ENCODE measurements around the gene SYT17. TPM values are rescaled to one million over a fixed set of nuclear protein-coding genes. Genes with fewer than 3 reads are reported as not detected.

Gene SYT17
- total and polyA plus RNA-seq, 12 donors = 1.1 to 6.5 (median 3.1) TPM

DNA sequence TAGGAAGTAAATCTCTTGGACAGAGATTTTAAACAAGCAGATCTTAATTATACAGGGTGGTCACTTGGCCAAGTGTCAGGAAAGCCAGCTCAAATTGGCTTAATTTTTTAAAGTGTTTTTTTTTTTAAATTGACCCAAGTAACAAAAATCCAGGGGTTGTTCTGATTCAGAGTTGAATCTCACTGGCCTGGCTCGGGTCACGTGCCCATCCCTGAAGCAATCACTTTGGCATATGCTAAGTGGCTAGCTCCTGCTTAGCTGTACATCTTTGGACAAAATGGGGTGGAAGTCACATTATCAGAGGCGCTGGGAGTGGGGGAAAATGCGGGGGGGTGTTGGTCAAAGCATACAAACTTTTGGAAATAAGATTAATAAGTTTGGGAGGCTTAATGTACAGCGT lies 141.1 kb downstream of the SYT17 start:
- no peaks in the 10 kb centered on the region for H3K36me3 ChIP-seq (replicated peaks in 1 of 2)
- no peak for DNase-seq
- no peak overlapping the region for H3K27ac ChIP-seq
- TF ChIP-seq, protein P1, sequence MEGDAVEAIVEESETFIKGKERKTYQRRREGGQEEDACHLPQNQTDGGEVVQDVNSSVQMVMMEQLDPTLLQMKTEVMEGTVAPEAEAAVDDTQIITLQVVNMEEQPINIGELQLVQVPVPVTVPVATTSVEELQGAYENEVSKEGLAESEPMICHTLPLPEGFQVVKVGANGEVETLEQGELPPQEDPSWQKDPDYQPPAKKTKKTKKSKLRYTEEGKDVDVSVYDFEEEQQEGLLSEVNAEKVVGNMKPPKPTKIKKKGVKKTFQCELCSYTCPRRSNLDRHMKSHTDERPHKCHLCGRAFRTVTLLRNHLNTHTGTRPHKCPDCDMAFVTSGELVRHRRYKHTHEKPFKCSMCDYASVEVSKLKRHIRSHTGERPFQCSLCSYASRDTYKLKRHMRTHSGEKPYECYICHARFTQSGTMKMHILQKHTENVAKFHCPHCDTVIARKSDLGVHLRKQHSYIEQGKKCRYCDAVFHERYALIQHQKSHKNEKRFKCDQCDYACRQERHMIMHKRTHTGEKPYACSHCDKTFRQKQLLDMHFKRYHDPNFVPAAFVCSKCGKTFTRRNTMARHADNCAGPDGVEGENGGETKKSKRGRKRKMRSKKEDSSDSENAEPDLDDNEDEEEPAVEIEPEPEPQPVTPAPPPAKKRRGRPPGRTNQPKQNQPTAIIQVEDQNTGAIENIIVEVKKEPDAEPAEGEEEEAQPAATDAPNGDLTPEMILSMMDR (IDR thresholded peaks at IDR 0.05) = no peak
- no peak for TF ChIP-seq POLR2A (IDR thresholded peaks at IDR 0.05)
- H3K4me3 ChIP-seq = no peak overlapping the region
- WGBS, 4 donors = 77 to 84% (median 80%) methylated on average over 5 of the region's 5 CpGs
- no peaks in the 10 kb centered on the region for H3K27me3 ChIP-seq
- H3K4me1 ChIP-seq (replicated peaks in 1 of 2) = no peaks in the 10 kb centered on the region
- no peaks in the 10 kb centered on the region for H3K9me3 ChIP-seq (replicated peaks in 1 of 3)
- intact Hi-C loops (cut with DNase I) = no loop called here

DNA sequence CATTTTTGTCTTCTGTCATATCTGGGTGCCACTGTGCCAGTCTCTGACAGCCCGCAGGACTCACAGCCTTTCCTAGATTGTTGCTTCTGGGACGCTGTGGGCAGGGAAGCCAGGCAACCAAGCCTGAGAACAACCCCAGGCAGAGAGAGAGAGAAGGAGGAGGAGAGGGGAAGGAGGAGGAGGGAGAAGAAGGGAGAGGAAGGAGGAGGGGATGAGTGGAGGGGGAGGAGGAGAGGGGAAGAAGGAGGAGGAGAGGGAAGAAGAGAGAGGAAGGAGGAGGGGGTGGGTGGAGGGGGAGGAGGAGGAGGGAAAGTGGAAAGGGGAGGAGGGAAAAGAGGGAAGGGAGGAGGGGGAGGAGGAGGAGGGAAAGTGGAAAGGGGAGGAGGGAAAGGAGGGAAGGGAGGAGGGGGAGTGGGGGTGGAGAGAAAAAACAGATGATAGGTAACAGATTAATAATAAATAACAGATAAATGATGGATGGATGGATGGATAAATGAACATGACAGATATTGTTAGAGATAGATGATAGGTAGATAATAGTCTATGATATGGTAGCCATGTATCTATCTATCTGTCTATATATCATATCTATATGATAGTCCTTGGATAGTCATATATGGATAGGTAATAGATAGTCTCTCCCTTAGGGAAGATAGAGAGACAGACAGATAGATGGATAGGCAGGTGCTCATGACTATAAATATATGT lies 146.8 kb downstream of the SYT17 start:
- no peak for DNase-seq
- 80 to 82% (median 82%) methylated on average over 2 of the region's 2 CpGs for WGBS, 4 donors
- TF ChIP-seq POLR2A (IDR thresholded peaks at IDR 0.05) = no peak
- TF ChIP-seq, protein P1 (IDR thresholded peaks at IDR 0.05) = no peak
- no peaks in the 10 kb centered on the region for H3K36me3 ChIP-seq (replicated peaks in 1 of 2)
- no peaks in the 10 kb centered on the region for H3K27me3 ChIP-seq
- no peaks in the 10 kb centered on the region for H3K9me3 ChIP-seq (replicated peaks in 1 of 3)
- H3K4me1 ChIP-seq (replicated peaks in 1 of 2) = no peaks in the 10 kb centered on the region
- no peak overlapping the region for H3K27ac ChIP-seq
- intact Hi-C loops (cut with DNase I) = no loop called here
- no peak overlapping the region for H3K4me3 ChIP-seq

DNA sequence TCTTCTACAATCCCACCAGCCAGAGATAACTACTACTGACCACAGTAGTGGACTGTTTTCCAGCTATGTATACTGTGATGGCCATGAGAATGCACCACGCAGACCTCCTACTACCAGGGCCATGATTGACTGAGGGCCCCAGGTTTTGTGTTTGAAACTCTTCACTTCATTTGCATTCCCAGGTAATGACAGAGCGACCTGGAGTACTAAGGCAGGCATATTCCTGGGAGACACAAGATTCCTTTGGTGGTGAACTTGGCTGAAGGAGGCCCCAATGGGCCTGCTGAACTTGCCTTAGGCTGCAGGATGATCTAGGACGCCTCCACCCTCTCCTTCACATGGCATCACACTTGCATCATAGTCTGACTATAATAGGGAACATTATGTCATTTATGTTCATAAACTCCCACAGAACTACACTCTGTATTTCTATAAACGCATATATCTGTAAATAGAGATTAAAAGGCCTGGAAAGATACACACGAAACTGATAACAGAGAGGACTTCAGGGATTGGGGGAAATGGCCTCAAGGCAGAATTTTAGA lies 147.9 kb downstream of the SYT17 start:
- no peak for TF ChIP-seq POLR2A (IDR thresholded peaks at IDR 0.05)
- TF ChIP-seq, protein P1 (IDR thresholded peaks at IDR 0.05) = no peak
- H3K4me1 ChIP-seq (replicated peaks in 1 of 2) = no peaks in the 10 kb centered on the region
- no peaks in the 10 kb centered on the region for H3K27me3 ChIP-seq
- H3K36me3 ChIP-seq (replicated peaks in 1 of 2) = no peaks in the 10 kb centered on the region
- 77 to 83% (median 80%) methylated on average over 5 of the region's 5 CpGs for WGBS, 4 donors
- no peak overlapping the region for H3K27ac ChIP-seq
- no peak overlapping the region for H3K4me3 ChIP-seq
- no peaks in the 10 kb centered on the region for H3K9me3 ChIP-seq (replicated peaks in 1 of 3)
- intact Hi-C loops (cut with DNase I) = no loop called here
- DNase-seq = no peak

- no peak overlapping the region for H3K27ac ChIP-seq
- no peaks in the 10 kb centered on the region for H3K27me3 ChIP-seq
- no peak for TF ChIP-seq POLR2A (IDR thresholded peaks at IDR 0.05)
- TF ChIP-seq, protein P1 (IDR thresholded peaks at IDR 0.05) = no peak
- no peaks in the 10 kb centered on the region for H3K36me3 ChIP-seq (replicated peaks in 1 of 2)
- H3K9me3 ChIP-seq (replicated peaks in 1 of 3) = no peaks in the 10 kb centered on the region
- intact Hi-C loops (cut with DNase I) = no loop called here
- no peaks in the 10 kb centered on the region for H3K4me1 ChIP-seq (replicated peaks in 1 of 2)
- H3K4me3 ChIP-seq = no peak overlapping the region
- DNase-seq = no peak
- WGBS, 4 donors = 65 to 73% (median 71%) methylated on average over 7 of the region's 7 CpGs
Measured at GRCh38 chr16:19316846-19317245, 148.8 kb downstream of the SYT17 start.

Other genes with a start within 250 kb of the SYT17 start
- gene SMG1, start 241.8 kb upstream of the SYT17 start, total RNA-seq = 10 to 100 TPM; 23.7 to 90.9 (median 45.7) TPM
- gene SMG1, start 241.8 kb upstream of the SYT17 start, polyA plus RNA-seq = 10 to 100 TPM in 2 of 3 donors, 1 to 10 TPM in 1; 6.3 to 17.5 (median 14.6) TPM
- gene TMC7, start 184.3 kb upstream of the SYT17 start, total RNA-seq = 1 to 10 TPM in 1 of 9 donors, under 1 TPM in 7, not detected in 1; 0.10 to 1.4 (median 0.27) TPM
- gene TMC7, start 184.3 kb upstream of the SYT17 start, polyA plus RNA-seq = under 1 TPM; 0.13 to 0.48 (median 0.40) TPM
- gene COQ7, start 100.6 kb upstream of the SYT17 start, total RNA-seq = 10 to 100 TPM; 15.7 to 41.8 (median 28.9) TPM
- 10 to 100 TPM; 14.9 to 23.0 (median 16.2) TPM for gene COQ7, start 100.6 kb upstream of the SYT17 start, polyA plus RNA-seq
- gene ITPRIPL2, start 54.3 kb upstream of the SYT17 start, total RNA-seq = 100 to 1,000 TPM in 1 of 9 donors, 10 to 100 TPM in 8; 11.1 to 121 (median 57.1) TPM
- gene ITPRIPL2, start 54.3 kb upstream of the SYT17 start, polyA plus RNA-seq = 10 to 100 TPM in 1 of 3 donors, 1 to 10 TPM in 2; 7.7 to 15.5 (median 8.9) TPM
- gene CLEC19A, start 117.5 kb downstream of the SYT17 start, total RNA-seq = under 1 TPM in 1 of 9 donors, not detected in 8; 0.06 TPM
- gene CLEC19A, start 117.5 kb downstream of the SYT17 start, polyA plus RNA-seq = not detected
- 1 to 10 TPM in 1 of 9 donors, under 1 TPM in 2, not detected in 6; 0.27 to 3.7 (median 0.39) TPM for gene TMC5, start 249.6 kb downstream of the SYT17 start, total RNA-seq
- under 1 TPM in 1 of 3 donors, not detected in 2; 0.20 TPM for gene TMC5, start 249.6 kb downstream of the SYT17 start, polyA plus RNA-seq

Measured in adrenal gland (tissue), 12 donors.